ENCODE data around the gene WDR1. TPM values are rescaled to one million over a fixed set of nuclear protein-coding genes. Genes with fewer than 3 reads are reported as not detected.
A peak's percentile ranks its signal among the peaks of the same experiment; 100 is the strongest.

Gene WDR1
- total RNA-seq, 1 donor from 2014 or later: 216 TPM

- intact Hi-C loops (cut with DNase I): no loop called here
- no peak for DNase-seq (ENCODE audit: low spot score in 2 of 2)
- Histone ChIP-seq H3K9me3 (no peaks in the 10 kb centered on the region), H3K27ac (peak overlapping the region; percentile 39 to 40), H3K36me3 (peaks cover 99 to 100% of the 10 kb centered on the region in 2 donors), H3K4me3 (no peak overlapping the region), H3K4me1 (no peaks in the 10 kb centered on the region), H3K27me3 (no peaks in the 10 kb centered on the region)
- TF ChIP-seq CTCF (IDR thresholded peaks at IDR 0.05): no peak
Observed at GRCh38 chr4:10078481-10079233, 37.9 kb downstream of the WDR1 start.

- DNase-seq (ENCODE audit: low spot score in 2 of 2): peak in 1 of 2 donors; percentile 63
- Histone ChIP-seq H3K4me3 (no peak overlapping the region), H3K36me3 (peaks cover 93 to 99% of the 10 kb centered on the region in 2 donors), H3K27ac (peak overlapping the region; percentile 39 to 40), H3K27me3 (no peaks in the 10 kb centered on the region), H3K4me1 (no peaks in the 10 kb centered on the region), H3K9me3 (no peaks in the 10 kb centered on the region)
- intact Hi-C loops (cut with DNase I): no loop called here
- no peak for TF ChIP-seq CTCF (IDR thresholded peaks at IDR 0.05)
Observed at GRCh38 chr4:10077483-10078335, 38.9 kb downstream of the WDR1 start.

- Histone ChIP-seq H3K4me1 (no peaks in the 10 kb centered on the region), H3K36me3 (peaks cover 90 to 94% of the 10 kb centered on the region in 2 donors), H3K27me3 (no peaks in the 10 kb centered on the region), H3K4me3 (no peak overlapping the region), H3K27ac (no peak overlapping the region), H3K9me3 (no peaks in the 10 kb centered on the region)
- no peak for TF ChIP-seq CTCF (IDR thresholded peaks at IDR 0.05)
- intact Hi-C loops (cut with DNase I): no loop called here
- DNase-seq (ENCODE audit: low spot score in 2 of 2): peak in 1 of 2 donors; percentile 58
Observed at GRCh38 chr4:10077076-10077475, 39.5 kb downstream of the WDR1 start.

- DNase-seq (ENCODE audit: low spot score in 2 of 2): no peak
- Histone ChIP-seq H3K36me3 (peaks cover 80 to 83% of the 10 kb centered on the region in 2 donors), H3K27me3 (no peaks in the 10 kb centered on the region), H3K9me3 (no peaks in the 10 kb centered on the region), H3K27ac (no peak overlapping the region), H3K4me3 (no peak overlapping the region), H3K4me1 (no peaks in the 10 kb centered on the region)
- no peak for TF ChIP-seq CTCF (IDR thresholded peaks at IDR 0.05)
- intact Hi-C loops (cut with DNase I): no loop called here
Observed at GRCh38 chr4:10075953-10076391, 40.6 kb downstream of the WDR1 start.

DNA sequence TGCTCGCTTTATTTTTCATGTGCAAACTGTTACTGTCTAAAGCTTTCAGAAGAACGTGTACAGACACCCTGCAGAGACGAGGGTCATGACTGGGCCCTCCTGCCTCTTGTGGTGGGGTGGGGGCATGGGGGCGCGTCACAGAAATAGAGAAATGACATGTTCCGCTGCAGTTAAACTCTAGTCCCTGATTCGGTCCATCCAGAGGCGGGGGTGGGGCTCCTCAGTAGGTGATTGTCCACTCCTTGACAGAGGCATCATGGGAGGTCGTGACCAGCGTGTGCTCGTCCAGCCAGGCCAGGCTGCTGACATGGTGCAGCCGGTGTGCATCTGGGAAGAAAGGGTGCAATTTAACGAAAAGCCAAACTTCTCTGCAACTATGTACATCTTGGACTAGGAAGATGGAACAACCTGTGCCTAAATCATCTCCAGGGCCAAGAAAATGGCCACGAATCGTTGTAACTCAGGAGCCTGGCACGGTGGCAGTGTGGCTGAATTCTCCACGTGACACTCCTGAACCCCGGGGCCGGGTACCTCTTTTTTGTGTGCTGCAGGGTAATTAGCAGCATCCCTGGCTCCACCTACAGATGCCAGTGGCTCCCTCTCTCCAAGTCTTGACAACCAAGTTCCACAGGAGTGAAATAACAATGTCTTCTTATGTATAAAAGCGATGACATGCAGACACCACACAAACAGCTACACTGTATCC is 41.3 kb downstream of the WDR1 start:
- no peaks in the 10 kb centered on the region for H3K4me1 ChIP-seq
- TF ChIP-seq CTCF (IDR thresholded peaks at IDR 0.05): no peak
- H3K27ac ChIP-seq: no peak overlapping the region
- intact Hi-C loops (cut with DNase I): no loop called here
- H3K4me3 ChIP-seq: no peak overlapping the region
- H3K9me3 ChIP-seq: no peaks in the 10 kb centered on the region
- no peak for DNase-seq (ENCODE audit: low spot score in 2 of 2)
- peaks cover 76 to 77% of the 10 kb centered on the region in 2 donors for H3K36me3 ChIP-seq
- H3K27me3 ChIP-seq: no peaks in the 10 kb centered on the region

All from ascending aorta (tissue), 2 donors.